ENCODE results near the gene TAL2.

TAL2 gene

DNA sequence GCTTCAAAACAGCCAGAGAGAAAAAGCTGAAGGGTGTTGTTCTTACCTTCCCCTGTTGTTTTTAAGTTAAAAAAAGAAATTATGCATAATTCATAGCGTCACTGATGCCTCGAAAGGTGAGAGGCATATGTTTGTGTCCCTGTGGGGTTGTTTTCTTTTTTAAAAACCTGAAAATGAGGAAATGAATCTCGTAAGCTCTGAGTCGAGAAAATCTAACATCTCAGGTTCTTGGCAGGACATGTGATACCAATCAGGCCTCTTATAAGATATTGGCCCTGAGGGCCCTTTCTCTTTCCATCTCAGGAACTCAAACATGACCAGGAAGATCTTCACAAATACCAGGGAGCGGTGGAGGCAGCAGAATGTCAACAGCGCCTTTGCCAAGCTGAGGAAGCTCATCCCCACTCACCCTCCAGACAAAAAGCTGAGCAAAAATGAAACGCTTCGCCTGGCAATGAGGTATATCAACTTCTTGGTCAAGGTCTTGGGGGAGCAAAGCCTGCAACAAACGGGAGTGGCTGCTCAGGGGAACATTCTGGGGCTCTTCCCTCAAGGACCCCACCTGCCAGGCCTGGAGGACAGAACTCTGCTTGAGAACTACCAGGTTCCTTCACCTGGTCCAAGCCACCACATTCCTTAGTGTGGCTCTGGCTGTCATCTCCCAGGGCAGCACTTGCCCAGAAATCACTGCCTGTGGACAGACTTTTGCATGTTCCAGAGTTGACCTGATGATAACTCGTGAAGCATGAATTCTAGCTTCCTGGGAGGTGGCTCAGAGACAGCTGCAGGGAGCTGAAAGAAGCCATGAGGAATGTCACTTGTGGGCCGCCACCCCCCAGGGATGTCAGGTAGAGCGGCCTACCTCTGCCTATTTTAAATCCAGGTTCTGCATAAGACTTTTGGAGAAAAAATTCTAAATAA lies at the start of gene TAL2:
Gene TAL2 (plus strand): TSS at position 274 of the 921 bp plus-strand sequence. CDS start 40 bp downstream, at position 314.
- H3K79me2 ChIP-seq (ENCODE audit: insufficient read depth, low read depth): no peaks in the 10 kb centered on the region
- no peak within 1 kb of the TSS for H3K9ac ChIP-seq
- H3K36me3 ChIP-seq (ENCODE audit: insufficient read depth): no peaks in the 10 kb centered on the region
- H3K27me3 ChIP-seq (ENCODE audit: insufficient read depth, low read depth): no peaks in the 10 kb centered on the region
- no peak within 1 kb of the TSS for H3K4me2 ChIP-seq
- no peaks in the 10 kb centered on the region for H4K20me1 ChIP-seq (ENCODE audit: insufficient read depth)
- no peak within 1 kb of the TSS for H3K27ac ChIP-seq
- H3K4me1 ChIP-seq (ENCODE audit: low read depth, poor library complexity, severe bottlenecking): no peaks in the 10 kb centered on the region
- H2AFZ ChIP-seq (ENCODE audit: low read depth): no peak within 1 kb of the TSS
- TF ChIP-seq, protein P1, sequence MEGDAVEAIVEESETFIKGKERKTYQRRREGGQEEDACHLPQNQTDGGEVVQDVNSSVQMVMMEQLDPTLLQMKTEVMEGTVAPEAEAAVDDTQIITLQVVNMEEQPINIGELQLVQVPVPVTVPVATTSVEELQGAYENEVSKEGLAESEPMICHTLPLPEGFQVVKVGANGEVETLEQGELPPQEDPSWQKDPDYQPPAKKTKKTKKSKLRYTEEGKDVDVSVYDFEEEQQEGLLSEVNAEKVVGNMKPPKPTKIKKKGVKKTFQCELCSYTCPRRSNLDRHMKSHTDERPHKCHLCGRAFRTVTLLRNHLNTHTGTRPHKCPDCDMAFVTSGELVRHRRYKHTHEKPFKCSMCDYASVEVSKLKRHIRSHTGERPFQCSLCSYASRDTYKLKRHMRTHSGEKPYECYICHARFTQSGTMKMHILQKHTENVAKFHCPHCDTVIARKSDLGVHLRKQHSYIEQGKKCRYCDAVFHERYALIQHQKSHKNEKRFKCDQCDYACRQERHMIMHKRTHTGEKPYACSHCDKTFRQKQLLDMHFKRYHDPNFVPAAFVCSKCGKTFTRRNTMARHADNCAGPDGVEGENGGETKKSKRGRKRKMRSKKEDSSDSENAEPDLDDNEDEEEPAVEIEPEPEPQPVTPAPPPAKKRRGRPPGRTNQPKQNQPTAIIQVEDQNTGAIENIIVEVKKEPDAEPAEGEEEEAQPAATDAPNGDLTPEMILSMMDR (conservative IDR thresholded peaks at IDR 0.05; ENCODE audit: low read depth, low read length): no peak
- H3K4me3 ChIP-seq (IDR thresholded peaks at IDR 0.05; ENCODE audit: insufficient read depth, low read depth, low read length): no peak within 1 kb of the TSS

DNA sequence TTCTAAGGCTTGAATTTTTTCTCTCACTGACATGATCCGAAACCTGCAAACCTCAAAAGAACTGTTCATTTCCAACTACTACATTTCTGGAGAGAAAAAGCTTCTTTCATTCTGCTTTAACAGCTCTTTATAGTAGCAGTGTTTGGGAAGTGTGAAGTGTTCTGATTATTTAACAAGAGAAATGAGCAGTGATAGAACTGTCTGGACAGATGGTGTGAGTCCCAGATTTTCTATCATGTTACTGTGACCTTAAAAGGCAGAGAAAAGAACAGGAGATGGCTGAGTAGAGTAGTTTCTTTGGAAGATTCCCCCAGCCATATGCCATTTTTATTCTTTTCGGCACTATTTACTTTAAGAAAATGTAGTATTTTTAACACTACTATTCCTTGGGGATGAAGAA lies 41.3 kb upstream of the TAL2 start:
- Histone ChIP-seq H3K9ac (no peak overlapping the region), H3K36me3 (ENCODE audit: insufficient read depth) (0 out of 2 replicates have a peak, but pooled peaks cover 3% of the 10 kb centered on the region)

DNA sequence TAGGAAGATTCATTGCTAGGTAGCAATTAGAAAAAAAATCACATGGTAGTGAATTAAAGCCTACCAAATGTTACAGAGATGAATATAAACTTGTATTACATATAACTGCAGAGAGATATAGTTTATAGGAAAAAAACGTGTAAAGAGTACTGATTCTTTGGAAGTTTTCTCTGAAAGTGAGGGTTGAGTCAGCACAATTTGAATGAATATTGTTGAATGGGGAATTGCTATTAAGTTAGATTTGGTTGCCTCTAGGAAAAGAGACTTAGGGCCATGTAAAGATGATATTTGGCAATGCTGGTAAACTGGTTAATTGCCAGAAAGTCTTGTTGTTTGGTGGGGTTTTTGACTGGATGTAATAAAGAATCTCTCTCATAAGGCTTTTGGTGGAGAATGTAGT lies 37.2 kb upstream of the TAL2 start:
- no peak overlapping the region for H3K27ac ChIP-seq
- H3K79me2 ChIP-seq (ENCODE audit: insufficient read depth, low read depth): no peaks in the 10 kb centered on the region
- H3K9ac ChIP-seq: no peak overlapping the region
- no peaks in the 10 kb centered on the region for H3K4me1 ChIP-seq (ENCODE audit: low read depth, poor library complexity, severe bottlenecking)
- no peaks in the 10 kb centered on the region for H4K20me1 ChIP-seq (ENCODE audit: insufficient read depth)
- TF ChIP-seq, protein P1 (conservative IDR thresholded peaks at IDR 0.05; ENCODE audit: low read depth, low read length): no peak
- H3K36me3 ChIP-seq (ENCODE audit: insufficient read depth): no peaks in the 10 kb centered on the region
- H3K4me3 ChIP-seq (IDR thresholded peaks at IDR 0.05; ENCODE audit: insufficient read depth, low read depth, low read length): no peak overlapping the region
- no peak overlapping the region for H2AFZ ChIP-seq (ENCODE audit: low read depth)
- H3K4me2 ChIP-seq: no peak overlapping the region
- no peaks in the 10 kb centered on the region for H3K27me3 ChIP-seq (ENCODE audit: insufficient read depth, low read depth)

More for the DNA sequence above, 41.3 kb upstream of the TAL2 start:
- TF ChIP-seq, protein P1 (conservative IDR thresholded peaks at IDR 0.05; ENCODE audit: low read depth, low read length): no peak
- Histone ChIP-seq H3K27me3 (ENCODE audit: insufficient read depth, low read depth) (no peaks in the 10 kb centered on the region), H3K79me2 (ENCODE audit: insufficient read depth, low read depth) (no peaks in the 10 kb centered on the region), H3K4me2 (no peak overlapping the region), H3K4me3 (IDR thresholded peaks at IDR 0.05; ENCODE audit: insufficient read depth, low read depth, low read length) (no peak overlapping the region), H4K20me1 (ENCODE audit: insufficient read depth) (no peaks in the 10 kb centered on the region), H3K27ac (no peak overlapping the region), H2AFZ (ENCODE audit: low read depth) (no peak overlapping the region), H3K4me1 (ENCODE audit: low read depth, poor library complexity, severe bottlenecking) (no peaks in the 10 kb centered on the region)

DNA sequence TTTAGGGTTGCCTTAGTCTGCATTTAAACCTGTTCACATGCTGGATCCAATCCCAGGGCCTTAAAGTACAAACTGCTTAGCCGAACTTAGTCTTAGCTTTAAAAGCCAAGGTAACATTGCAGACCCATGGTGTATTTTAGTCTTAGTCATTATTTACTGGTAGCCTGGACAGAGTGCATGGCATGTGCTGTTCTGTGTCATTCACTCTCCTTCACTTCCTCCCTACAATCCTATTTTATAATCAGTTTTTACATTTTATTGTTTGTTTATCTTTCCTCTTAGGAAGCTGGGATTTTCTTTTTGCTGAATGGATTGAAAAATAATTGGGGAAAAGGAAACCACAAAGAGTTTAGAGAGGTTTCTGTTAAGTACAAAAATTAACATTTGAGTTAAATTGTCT lies 29.4 kb upstream of the TAL2 start:
- Histone ChIP-seq H3K79me2 (ENCODE audit: insufficient read depth, low read depth) (no peaks in the 10 kb centered on the region), H3K27ac (no peak overlapping the region), H3K4me1 (ENCODE audit: low read depth, poor library complexity, severe bottlenecking) (no peaks in the 10 kb centered on the region), H4K20me1 (ENCODE audit: insufficient read depth) (no peaks in the 10 kb centered on the region), H2AFZ (ENCODE audit: low read depth) (no peak overlapping the region), H3K27me3 (ENCODE audit: insufficient read depth, low read depth) (no peaks in the 10 kb centered on the region), H3K4me3 (IDR thresholded peaks at IDR 0.05; ENCODE audit: insufficient read depth, low read depth, low read length) (no peak overlapping the region), H3K9ac (no peak overlapping the region), H3K4me2 (no peak overlapping the region), H3K36me3 (ENCODE audit: insufficient read depth) (no peaks in the 10 kb centered on the region)
- TF ChIP-seq, protein P1 (conservative IDR thresholded peaks at IDR 0.05; ENCODE audit: low read depth, low read length): no peak

Data from KMS-11 (cell line).